CD4-positive, alpha-beta T cell treated with Interferon alpha-2 for 1 hour (primary cell): ENCODE measurements around the gene CRTC1.

Source experiments
- DNase-seq, 2 donors: peaks; one replicate each; pipeline ENCODE4 v3.0.0-alpha.2; 2020 to 2022

The CRTC1 gene

DNA sequence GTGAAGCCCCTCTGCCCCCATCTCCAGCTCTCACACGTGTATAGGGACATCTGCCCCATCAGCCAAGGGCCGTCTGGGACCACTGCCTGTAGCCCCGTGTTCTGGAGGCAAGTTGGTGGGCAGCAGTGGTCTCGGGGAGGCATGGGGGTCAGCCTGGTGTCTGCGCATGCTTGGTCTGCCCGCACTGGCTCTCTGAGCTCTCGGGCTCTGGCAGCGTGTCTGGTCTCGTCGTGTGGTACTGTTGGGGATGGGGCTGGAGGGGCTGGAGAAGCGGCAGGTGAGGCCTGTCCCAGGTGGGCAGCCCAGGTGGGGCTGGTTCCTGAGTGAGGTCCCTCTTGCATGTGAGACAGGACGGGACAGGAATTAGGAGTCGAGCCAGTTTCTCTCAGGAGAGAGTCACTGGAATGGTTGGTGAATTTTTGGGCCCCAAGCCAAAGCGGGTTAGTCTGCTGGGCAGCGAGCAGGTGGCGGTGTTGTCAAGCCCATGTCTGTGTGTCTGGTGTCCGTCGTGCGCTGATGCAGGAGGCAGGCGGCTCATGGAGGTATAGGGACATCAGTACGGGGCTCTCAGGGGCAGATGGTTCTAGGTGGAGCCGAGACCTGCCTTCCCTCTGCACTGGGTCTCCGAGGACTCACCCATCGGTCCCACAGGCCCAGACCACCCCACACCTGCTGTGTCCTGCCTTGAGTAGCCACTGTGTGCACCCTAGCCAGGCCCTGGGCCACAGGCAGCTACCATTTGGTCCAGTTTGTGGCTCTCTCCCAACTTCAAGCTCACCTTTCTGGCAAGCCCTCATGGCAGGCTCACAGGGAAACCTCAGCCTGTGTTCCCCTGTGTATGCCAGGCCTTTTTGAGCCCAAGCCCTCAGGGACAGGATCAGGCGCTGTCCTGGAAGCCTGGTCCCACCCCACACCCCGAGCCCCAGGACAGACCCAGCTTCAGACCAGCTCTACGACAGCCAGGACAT is 89.4 kb downstream of the CRTC1 start:
- no peak for DNase-seq

DNA sequence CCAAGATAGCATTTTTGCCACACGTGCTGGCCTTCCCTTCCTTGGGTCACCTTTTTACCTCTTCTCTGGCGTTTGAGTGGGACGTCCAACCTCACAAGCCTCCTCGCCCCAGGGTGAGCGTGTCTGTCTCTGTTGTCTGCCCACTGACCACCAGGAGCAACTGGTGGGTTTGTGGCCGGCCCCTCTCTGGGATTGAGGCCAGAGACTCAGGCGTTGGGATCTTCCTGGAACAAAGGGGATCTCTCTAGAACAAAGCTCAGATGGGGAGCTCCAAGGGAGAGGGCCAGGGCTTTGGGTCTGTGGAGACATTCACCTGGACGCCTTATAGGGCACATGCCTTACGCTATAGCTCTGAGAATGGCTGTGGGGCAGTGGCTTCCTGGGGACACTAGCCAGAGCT is 90.2 kb downstream of the CRTC1 start:
- DNase-seq: no peak

DNA sequence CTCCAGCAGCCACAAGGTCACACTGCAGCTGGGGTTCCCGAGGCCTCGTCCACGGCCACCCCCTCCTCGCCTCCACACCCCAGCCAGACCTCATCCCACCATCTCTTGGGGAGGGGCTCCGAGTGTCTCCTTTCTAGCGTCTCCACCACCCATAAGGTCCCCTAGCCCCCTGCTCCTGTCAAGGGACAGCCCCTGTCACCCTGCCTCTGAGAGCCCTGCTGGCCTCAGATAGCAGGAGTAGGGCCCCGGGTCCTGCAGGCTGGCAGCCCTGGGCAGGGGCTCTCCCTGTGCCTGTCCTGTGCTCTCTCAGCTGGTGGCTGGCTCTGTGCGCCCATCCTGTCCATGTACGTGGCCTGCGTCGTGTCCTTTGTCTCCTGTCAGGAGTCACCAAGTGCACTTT is 90.6 kb downstream of the CRTC1 start:
- DNase-seq: no peak

DNA sequence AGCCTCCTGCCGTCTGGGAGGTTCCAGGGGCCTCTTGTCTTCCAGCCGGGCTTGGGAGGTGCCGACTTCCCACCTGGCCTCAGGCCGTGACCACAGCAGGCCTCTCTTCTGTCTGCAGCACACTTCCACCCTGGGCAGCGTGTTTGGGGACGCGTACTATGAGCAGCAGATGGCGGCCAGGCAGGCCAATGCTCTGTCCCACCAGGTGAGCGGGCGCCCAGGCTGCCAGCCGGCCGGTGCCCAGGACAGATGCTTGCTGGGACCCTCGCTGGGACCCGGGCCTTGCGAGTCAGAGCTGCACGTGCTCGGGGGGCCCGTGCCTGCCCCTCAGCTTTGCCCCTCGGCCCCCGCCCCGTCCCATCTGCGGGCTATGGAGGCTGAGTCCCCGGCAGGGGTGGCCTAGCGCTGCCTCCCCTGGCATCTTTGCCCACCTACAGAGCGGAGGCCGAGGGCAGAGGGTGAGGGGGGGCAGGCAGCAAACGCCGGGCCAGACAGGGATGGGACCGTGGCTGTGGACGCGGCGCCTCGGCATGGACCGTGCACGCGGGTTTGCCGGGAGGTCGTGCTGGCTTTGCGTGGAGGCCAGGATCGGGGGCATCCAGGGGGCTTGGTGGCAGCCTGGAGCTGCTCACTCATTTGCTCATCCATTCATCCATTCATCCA is 91.4 kb downstream of the CRTC1 start:
- DNase-seq: no peak

DNA sequence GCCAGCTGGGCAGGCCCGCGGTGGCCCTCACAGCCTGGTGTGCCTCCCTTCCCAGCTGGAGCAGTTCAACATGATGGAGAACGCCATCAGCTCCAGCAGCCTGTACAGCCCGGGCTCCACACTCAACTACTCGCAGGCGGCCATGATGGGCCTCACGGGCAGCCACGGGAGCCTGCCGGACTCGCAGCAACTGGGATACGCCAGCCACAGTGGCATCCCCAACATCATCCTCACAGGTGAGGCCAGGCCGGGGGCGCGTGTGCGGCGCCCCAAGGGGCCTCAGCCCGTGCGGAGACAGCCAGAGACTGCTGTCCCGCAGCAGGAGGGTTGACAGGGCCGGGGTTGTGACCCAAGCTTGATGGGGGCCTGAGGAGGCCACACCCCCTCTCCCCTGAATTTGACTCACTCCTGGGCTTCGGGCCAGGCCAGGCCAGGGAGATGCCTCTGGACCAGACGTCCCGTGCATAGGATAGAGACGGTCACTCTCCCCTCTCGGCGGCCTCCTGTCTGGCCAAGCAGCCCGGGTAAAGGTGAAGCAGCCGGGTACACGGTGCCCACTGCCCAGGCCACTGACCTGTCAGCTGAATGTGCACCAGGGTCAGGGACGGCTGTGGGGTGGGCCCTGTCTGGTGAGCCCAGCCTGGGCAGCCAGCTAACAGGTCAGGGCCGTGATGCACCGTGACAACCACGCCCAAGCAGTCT is 92.3 kb downstream of the CRTC1 start:
- DNase-seq: no peak

DNA sequence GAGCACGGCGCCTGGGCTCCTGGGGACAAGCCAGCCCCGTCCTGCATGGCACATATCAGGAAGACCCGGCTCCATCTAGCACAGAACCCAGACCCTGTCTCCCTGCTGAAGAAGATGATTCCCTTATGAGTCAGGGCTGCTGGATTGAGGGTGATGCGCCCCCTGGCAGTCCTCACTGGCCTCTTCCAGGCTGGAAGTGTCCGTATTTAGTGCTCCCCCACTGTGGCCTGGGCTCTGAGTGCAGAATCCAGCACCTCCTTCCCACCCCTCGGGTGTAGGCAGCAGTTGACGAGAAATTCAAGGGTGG is 92.8 kb downstream of the CRTC1 start:
- DNase-seq: no peak

DNA sequence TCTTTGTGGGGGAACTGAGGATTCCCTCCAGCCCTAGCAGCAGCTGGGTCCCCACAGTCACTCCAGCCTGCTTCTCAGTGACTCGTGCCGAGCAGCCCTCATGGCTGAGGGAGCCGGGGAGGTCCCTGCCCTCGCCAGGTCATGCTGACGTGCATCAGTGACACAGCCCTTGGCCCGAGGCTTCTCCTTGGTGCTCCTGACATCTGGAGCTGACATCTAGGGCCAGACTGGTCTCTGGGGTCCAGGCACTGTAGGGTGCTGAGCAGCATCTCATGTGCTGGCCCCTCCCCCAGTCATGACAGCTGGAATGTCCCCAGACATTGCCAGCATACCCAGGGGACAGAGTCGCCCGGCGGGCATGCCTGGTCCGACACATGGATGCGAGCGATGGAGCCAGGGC is 93.3 kb downstream of the CRTC1 start:
- DNase-seq: no peak

DNA sequence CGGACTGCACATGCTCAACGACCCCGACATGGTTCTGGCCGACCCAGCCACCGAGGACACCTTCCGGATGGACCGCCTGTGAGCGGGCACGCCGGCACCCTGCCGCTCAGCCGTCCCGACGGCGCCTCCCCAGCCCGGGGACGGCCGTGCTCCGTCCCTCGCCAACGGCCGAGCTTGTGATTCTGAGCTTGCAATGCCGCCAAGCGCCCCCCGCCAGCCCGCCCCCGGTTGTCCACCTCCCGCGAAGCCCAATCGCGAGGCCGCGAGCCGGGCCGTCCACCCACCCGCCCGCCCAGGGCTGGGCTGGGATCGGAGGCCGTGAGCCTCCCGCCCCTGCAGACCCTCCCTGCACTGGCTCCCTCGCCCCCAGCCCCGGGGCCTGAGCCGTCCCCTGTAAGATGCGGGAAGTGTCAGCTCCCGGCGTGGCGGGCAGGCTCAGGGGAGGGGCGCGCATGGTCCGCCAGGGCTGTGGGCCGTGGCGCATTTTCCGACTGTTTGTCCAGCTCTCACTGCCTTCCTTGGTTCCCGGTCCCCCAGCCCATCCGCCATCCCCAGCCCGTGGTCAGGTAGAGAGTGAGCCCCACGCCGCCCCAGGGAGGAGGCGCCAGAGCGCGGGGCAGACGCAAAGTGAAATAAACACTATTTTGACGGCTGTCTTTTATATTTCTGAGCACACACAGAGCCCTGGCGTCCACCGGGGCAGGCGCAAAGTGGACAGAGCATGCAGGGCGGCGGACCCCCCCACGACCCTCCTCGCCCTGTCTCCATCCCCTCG is 94.0 kb downstream of the CRTC1 start:
- DNase-seq: no peak

DNA sequence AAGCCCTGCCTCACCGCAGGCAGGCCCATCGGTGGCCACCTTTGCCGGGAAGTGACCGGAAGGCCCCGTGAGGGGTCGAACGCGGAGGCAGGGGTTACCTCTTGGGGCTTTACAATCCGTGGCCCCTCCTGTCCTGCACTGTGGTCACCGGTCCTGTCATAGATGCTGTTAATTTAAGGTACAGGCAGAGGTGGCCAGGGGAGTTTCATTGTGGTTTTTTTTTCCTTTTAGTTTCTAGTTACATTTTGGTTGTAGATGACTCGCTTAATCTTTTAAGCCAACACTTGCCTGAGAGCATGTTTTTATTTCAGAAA is 94.6 kb downstream of the CRTC1 start:
- DNase-seq: no peak

DNA sequence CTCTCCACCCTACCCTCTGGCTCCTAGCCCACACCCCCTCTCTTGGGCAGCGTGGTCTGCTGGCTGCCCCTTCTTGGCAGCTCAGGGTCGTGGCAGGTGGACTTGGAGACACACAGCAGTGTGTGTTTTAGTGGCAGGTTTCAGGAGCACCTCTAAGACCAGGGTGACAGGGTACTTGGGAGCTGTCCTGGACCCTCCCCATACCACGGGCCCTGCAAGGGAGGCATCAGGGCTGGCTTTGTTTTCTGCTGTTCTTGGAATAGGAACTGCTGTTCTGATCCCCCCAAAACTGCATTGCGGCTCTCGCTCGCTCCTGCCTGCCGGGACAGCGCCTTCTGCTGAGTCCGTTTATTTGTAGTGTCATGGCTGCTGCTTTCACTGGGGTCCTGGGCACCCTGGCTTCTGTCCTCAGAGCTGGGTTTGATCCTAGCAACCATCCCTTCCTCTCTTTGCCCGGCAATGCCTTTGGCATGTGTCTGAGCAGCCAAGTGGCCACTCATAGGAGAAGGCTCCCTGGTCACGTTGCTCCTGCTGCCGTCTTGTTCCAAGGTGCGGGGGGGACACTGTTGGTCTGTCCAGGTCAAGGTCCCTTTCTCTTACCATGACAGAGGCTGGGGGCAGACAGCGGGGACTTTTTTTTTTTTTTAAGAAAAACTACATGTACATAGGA is 95.5 kb downstream of the CRTC1 start:
- DNase-seq: no peak

DNA sequence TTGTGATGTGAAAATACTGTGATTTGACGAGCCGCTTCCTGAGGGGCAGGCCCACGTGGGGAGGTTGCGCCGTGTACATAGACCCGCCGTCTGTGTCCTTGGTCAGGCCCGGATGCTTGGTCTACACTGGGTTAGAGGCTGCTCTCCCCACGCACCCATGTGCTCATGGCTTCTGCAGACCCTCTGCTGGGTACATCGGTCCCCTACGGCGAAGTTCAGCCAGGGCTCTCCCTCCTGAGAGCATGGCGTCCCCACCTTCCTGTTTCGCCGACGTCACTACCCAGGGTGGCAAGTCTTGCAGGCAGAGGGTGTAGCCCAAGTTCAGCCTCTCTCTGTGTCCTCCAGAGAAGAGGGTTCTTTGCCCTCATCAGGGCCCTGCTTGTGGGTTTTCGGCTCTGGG is 96.6 kb downstream of the CRTC1 start:
- no peak for DNase-seq

DNA sequence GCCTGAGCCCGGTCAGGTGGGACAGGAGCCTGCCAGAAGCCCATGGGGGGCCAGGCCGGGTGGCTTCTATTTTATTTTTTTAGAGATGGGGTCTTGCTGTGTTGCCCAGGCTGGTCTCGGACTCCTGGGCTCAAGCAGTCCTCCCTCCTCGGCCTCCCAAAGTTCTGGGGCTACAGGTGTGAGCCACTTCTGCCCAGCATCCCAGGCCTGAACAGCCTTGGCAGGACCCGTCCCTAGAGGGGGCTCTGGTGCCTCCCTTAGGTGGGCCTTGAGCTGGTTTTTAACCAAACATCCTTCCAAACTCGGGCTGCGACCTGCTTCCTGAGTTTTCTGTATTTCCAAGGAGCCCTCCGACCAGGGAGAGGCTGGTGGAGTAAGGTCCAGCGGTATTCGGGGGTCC is 97.2 kb downstream of the CRTC1 start:
- no peak for DNase-seq

DNA sequence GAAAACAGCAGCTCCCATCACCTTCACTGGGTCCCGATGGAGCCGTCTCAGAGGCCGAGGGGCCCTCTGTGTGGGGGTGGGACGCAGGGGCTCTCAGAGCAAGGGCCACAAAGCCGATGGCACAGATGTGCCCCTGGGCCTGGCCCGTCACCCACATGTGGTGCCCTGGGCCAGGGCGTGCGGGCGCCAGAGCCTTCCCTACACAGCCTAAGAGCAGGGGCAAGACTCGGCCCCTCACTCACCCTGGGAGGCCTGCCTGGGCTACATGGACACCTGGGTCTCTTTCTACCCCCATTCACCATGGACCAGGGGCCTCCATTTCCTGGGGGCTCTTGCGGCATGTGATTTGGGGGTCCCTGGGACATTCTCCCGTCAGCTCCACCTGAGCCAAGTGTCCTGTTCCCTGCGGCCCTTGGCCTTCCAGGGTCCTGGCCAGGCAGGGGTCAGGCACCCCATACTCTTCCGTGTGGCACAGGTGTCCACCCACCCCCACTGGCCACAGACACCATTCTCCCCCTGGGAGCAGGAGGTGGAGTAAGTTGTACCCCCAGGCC is 97.6 kb downstream of the CRTC1 start:
- DNase-seq: no peak

DNA sequence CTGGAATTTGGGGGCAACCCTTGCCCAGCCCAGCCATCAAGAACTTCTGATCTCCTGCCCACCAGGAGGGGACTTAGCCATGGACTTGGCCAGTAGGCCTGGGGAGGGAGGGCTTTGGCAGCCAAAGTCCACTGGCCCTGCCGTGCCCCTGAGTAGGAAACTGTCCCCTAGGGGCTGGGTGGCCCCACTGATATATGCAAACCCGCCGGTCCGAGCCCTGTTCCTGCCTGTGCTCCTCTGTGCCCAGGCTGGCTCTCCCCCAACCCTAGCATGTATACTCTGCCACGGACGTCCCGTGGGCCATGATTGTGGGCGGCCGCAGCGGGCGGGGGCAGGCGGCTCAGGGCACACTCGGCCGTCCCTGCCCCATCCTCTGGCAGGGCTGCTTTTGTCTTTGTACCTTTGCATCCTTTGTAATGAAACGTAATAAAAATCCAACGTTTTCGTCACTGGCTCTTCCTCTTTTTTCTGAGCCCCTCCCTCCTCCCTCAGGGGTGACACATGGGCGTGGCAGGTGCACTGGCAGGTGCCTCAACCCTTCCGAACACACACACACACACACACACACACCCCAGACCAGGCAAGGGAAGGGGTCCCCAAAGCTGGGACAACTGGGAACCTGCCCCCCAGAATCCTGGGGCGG is 98.5 kb downstream of the CRTC1 start:
- no peak for DNase-seq

DNA sequence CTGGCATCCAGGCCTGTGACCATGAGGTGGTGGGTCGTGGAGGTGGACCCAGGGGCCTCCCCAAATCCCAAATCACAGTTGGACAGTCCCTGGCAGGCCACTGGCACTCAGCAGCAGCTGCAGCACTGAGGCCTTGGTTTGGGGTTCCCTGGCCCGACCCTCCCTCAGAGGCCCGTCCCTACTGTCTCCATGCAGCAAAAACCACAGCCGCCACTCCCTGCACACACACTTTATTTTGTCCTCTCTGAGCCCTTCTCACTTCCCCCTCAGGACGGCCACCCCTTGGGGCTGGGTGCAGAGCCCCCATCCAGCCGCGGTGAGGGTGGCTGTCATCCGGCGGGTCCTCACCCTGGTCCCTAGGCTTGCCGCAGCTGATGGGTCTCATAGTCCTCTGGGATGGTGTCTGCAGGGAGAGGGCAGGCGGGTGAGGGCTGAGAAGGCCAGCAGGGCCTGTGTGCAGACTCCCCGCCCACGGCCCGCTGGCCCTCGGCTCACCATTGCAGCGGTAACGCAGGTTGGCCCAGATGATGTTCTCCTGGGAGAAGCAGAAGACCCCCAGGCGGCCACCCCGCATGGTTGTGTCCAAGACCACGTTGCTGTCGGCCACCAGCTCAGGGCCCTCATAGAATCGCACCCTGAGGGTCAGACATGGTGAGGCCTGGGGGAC is 99.2 kb downstream of the CRTC1 start:
- no peak for DNase-seq

DNA sequence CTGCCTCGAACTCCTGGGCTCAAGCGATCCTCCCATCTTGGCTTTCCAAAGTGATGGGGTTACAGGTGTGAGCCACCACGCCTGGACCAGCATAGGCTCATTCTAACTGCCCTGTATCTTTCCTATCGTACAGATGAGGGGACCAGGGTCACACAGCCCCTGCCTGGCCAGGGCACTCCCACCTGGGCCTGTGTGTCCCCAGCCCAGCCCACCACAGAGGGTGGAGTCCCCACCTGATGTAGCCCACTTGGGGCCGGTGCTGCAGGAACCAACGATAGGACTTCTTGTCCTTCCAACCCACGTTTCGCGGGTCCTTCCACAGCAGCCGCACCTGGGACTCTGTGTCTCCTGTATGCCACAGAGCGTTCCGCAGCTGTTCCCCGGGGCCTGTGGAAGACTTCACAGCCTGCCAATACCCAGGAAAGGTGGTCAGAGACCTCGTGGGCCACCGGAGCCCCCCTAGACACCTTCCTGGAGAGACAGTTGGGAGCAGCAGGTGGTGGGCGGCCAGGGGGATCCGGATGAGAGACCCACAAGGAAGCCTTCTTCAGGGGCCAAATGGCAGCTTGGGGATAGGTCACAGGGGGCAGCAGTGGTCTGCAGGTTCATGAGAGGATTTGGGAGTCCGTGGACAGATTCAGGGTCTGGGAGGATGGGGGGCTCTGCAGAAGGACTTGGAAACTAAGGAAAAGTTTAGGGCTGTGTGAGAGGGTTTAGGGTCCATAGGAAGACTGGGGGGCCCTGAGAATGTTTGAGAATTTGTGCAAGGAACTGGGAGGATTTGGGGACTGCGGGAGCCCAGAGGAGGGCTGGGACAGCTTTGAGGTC is 100.7 kb downstream of the CRTC1 start:
- no peak for DNase-seq

DNA sequence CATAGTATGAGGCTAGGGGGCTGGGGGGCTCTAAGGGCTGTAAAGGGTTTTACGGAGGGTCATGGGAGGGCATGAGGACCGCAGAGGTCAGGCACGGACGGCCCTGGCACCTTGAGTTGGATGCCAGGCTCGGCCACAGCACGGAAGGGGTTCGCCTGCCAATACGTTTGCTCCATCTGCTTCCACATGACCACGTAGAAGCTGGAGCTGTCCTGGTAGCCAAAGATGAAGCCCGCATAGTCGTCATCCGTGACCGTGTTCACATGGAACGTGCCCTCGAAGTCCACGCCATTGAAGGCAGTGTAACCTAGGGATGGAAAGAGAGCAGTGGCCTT is 101.3 kb downstream of the CRTC1 start:
- no peak for DNase-seq

DNA sequence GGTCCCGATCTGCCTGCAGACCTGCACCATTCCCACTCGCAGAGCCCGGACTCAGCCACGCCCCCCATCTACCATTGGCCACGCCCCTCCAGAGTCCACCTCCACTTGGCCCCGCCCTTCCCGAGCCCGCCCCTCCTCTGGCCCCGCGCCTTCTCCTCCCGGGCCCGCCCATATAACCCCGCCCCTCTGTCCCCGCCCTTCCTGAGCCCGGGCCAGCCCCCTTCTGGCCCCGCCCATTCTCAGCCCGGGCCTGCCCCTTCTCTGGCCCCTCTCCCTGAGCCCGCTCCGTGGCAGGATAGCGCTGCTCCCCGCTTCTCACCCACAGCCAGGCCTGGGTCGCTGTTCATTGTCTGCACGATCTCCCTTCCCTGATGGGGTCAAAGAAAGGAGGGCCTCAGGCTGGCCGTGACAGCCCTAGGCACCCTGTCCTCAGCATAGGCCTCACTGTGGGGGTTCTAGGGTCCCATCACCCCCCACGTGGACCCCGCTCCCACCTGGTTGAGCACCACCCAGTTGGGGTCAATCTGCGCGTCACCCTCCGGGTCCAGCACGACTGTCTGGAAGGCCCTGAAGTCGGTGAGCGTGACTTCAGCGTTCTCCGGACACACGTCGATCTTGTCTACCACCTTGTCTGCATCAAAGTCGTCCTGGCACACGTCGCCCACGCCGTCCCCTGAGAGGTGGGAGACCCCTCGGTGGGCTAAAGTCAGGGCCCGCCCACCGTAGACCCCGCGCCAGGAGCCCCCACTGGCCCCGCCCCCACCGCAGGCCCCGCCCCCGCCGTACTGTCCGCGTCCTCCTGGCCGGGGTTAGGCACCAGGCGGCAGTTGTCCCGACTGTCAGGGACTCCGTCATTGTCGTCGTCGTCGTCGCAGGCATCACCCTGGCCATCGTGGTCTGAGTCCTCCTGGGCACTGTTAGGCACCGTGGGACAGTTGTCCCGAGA is 102.0 kb downstream of the CRTC1 start:
- DNase-seq: peak; percentile 71 to 72
